Naive thymus-derived CD4-positive, alpha-beta T cell (primary cell): ENCODE results near the gene WFDC12. TPM values are rescaled to one million over a fixed set of nuclear protein-coding genes. Genes with fewer than 3 reads are reported as not detected.

Experiments
- ATAC-seq: fragments of 150-1000 bp; cut with Tn5 transposase; 2 replicates; pipeline ENCODE4 v1.10.0; 2021; ENCODE audit warnings: mild to moderate bottlenecking, moderate library complexity
- CTCF ChIA-PET: fragments of 350-600 bp; sonication (Branson Sonifier 250); formaldehyde crosslinking; loops from one replicate; lab custom pipeline; 2021; ENCODE audit warnings: antibody characterized with exemption; lab: Charles Lee
- POLR2A ChIA-PET: fragments of 350-600 bp; sonication (Branson Sonifier 250); formaldehyde crosslinking; loops from one replicate; lab custom pipeline; 2021; ENCODE audit warnings: antibody characterized with exemption, inconsistent platforms; lab: Charles Lee
- DNase-seq, 9 donors: peaks; one replicate each; pipeline versions ENCODE4 v3.0.0 to v3.0.0-alpha.2; 2020 to 2022; ENCODE audit warnings: mixed read lengths in 1 of 9
- H3K27ac ChIP-seq: one replicate; pipeline ENCODE4 v1.7.0; 2013; ENCODE audit warnings: mild to moderate bottlenecking, low read depth, low read length, moderate library complexity
- H3K27me3 ChIP-seq, 2 donors: one replicate each; pipeline ENCODE4 v1.7.0; 2013; ENCODE audit warnings: low read length in 2 of 2, mild to moderate bottlenecking in 2 of 2, moderate library complexity in 2 of 2; ENCODE audit not compliant: control insufficient read depth in 2 of 2, insufficient read depth in 2 of 2
- H3K36me3 ChIP-seq, 3 experiments: 1 replicate in 2 of 3; 2 replicates in 1 of 3; pipeline ENCODE4 v1.7.0; 2013; ENCODE audit warnings: low read length in 3 of 3, mild to moderate bottlenecking in 3 of 3, moderate library complexity in 1 of 3; ENCODE audit not compliant: insufficient read depth in 3 of 3, control insufficient read depth in 2 of 3
- H3K4me1 ChIP-seq, 2 donors: one replicate each; pipeline ENCODE4 v1.7.0; 2013; ENCODE audit warnings: low read length in 2 of 2, mild to moderate bottlenecking in 2 of 2, moderate library complexity in 1 of 2; ENCODE audit not compliant: control insufficient read depth in 2 of 2, insufficient read depth in 2 of 2
- H3K4me3 ChIP-seq: 2 replicates; pipeline ENCODE4 v1.7.0; 2013; ENCODE audit warnings: mild to moderate bottlenecking, low read length
- H3K9me3 ChIP-seq, 3 experiments: 1 replicate in 2 of 3; 2 replicates in 1 of 3; pipeline ENCODE4 v1.7.0; 2013; ENCODE audit warnings: low read length in 3 of 3; ENCODE audit not compliant: control insufficient read depth in 2 of 3
- H3K27ac Mint-ChIP-seq, 9 donors: one replicate each; pipeline ENCODE4 v1.8.0; 2020 to 2022; ENCODE audit warnings: mixed read lengths in 9 of 9, mild to moderate bottlenecking in 8 of 9, moderate library complexity in 5 of 9, inconsistent platforms in 2 of 9
- H3K27me3 Mint-ChIP-seq, 5 donors: one replicate each; pipeline ENCODE4 v1.8.0; 2021 to 2022; ENCODE audit warnings: mixed read lengths in 5 of 5, mild to moderate bottlenecking in 1 of 5
- H3K36me3 Mint-ChIP-seq, 5 donors: one replicate each; pipeline ENCODE4 v1.8.0; 2020 to 2022; ENCODE audit warnings: mixed read lengths in 5 of 5, mild to moderate bottlenecking in 3 of 5, inconsistent platforms in 1 of 5
- H3K4me1 Mint-ChIP-seq, 7 donors: one replicate each; pipeline ENCODE4 v1.8.0; 2020 to 2022; ENCODE audit warnings: mixed read lengths in 7 of 7, mild to moderate bottlenecking in 3 of 7, inconsistent platforms in 1 of 7
- H3K4me3 Mint-ChIP-seq, 10 donors: one replicate each; pipeline ENCODE4 v1.8.0; 2020 to 2022; ENCODE audit warnings: mild to moderate bottlenecking in 10 of 10, mixed read lengths in 10 of 10, moderate library complexity in 6 of 10, inconsistent platforms in 2 of 10
- H3K9me3 Mint-ChIP-seq, 11 donors: one replicate each; pipeline ENCODE4 v1.8.0; 2020 to 2022; ENCODE audit warnings: mixed read lengths in 11 of 11, mild to moderate bottlenecking in 4 of 11, inconsistent platforms in 1 of 11, moderate library complexity in 1 of 11
- intact Hi-C, 2 donors: fragments of 100-400 bp; cut with micrococcal nuclease; formaldehyde crosslinking; loops; one replicate each; pipeline ENCODE4 v1.15.1; 2023
- polyA plus RNA-seq, 2 donors: library from polyadenylated mRNA; unstranded; fragments of 300-500 nt; fragmentation: Illumina TruSeq; gene quantifications; one replicate each; pipeline ENCODE4 v1.2.3, GENCODE V29; 2021
- total RNA-seq, 6 experiments: library from RNA in 5 of 6; stranded (reverse) in 5 of 6; gene quantifications; 1 replicate in 5 of 6; 2 replicates in 1 of 6; pipeline ENCODE4 v1.2.3 and lab custom pipeline; 2021 to 2026

Gene WFDC12
- total and polyA plus RNA-seq, 7 experiments from 2014 or later = not detected

- POLR2A ChIA-PET = no interaction called here
These were observed 31.4 kb downstream of the WFDC12 start for GRCh38 chr20:45092898-45093297.

GRCh38 chr20:45091366-45091765 lies 32.9 kb downstream of the WFDC12 start:
- H3K4me3 ChIP-seq = no peak overlapping the region
- Mint-ChIP-seq H3K9me3 (peaks cover 0 to 4% (median 0%) of the 10 kb centered on the region in 11 donors), H3K27ac (peak overlapping the region in 5 of 9 donors; percentile 0 to 84 (median 21)), H3K27me3 (peaks cover 0 to 3% (median 0%) of the 10 kb centered on the region in 5 donors), H3K4me1 (peaks cover 2 to 14% (median 5%) of the 10 kb centered on the region in 7 donors), H3K4me3 (no peak overlapping the region), H3K36me3 (peaks cover 3 to 26% (median 4%) of the 10 kb centered on the region in 5 donors)
- H3K36me3 ChIP-seq = peaks cover 0 to 14% (median 12%) of the 10 kb centered on the region in 3 experiments
- ChIA-PET CTCF (interaction anchor here (0.7 kb wide), 1 partner anchor 149 kb away, joined by 7 read pairs; no protein-coding TSS in a partner anchor), POLR2A (no interaction called here)
- H3K9me3 ChIP-seq = no peaks in the 10 kb centered on the region
- H3K27ac ChIP-seq = no peak overlapping the region
- H3K27me3 ChIP-seq = peaks cover 0 to 4% of the 10 kb centered on the region in 2 donors
- no peak for DNase-seq
- peaks cover 0 to 8% of the 10 kb centered on the region in 2 donors for H3K4me1 ChIP-seq
- ATAC-seq = no peak
- intact Hi-C loops = no loop called here

More at GRCh38 chr20:45092898-45093297, 31.4 kb downstream of the WFDC12 start:
- intact Hi-C loops = no loop called here
- peaks cover 0 to 11% (median 0%) of the 10 kb centered on the region in 5 donors for H3K36me3 Mint-ChIP-seq
- H3K27ac Mint-ChIP-seq = peak overlapping the region in 2 of 9 donors; percentile 11 to 55
- Histone ChIP-seq H3K27me3 (peaks cover 0 to 15% of the 10 kb centered on the region in 2 donors), H3K9me3 (no peaks in the 10 kb centered on the region), H3K27ac (no peak overlapping the region), H3K4me1 (peaks cover 0 to 8% of the 10 kb centered on the region in 2 donors), H3K36me3 (peaks cover 0 to 11% (median 5%) of the 10 kb centered on the region in 3 experiments), H3K4me3 (no peak overlapping the region)
- peaks cover 11 to 16% (median 12%) of the 10 kb centered on the region in 5 donors for H3K27me3 Mint-ChIP-seq
- ATAC-seq = no peak
- H3K4me1 Mint-ChIP-seq = peaks cover 5 to 18% (median 7%) of the 10 kb centered on the region in 7 donors
- H3K4me3 Mint-ChIP-seq = no peak overlapping the region
- H3K9me3 Mint-ChIP-seq = peaks cover 0 to 7% (median 0%) of the 10 kb centered on the region in 11 donors
- DNase-seq = no peak
- CTCF ChIA-PET = interaction anchor here (0.6 to 0.7 kb wide), 2 partner anchors 11 to 444 kb away, joined by 3 to 5 read pairs; no protein-coding TSS in a partner anchor

GRCh38 chr20:45090481-45090880 lies 33.8 kb downstream of the WFDC12 start:
- H3K4me1 Mint-ChIP-seq = peaks cover 0 to 12% (median 4%) of the 10 kb centered on the region in 7 donors
- CTCF ChIA-PET = interaction anchor here (0.7 to 1.3 kb wide), 2 partner anchors 11 to 148 kb away, joined by 3 to 7 read pairs; no protein-coding TSS in a partner anchor
- Histone ChIP-seq H3K36me3 (peaks cover 0 to 22% (median 12%) of the 10 kb centered on the region in 3 experiments), H3K4me3 (no peak overlapping the region), H3K9me3 (no peaks in the 10 kb centered on the region), H3K27me3 (no peaks in the 10 kb centered on the region), H3K4me1 (no peaks in the 10 kb centered on the region), H3K27ac (no peak overlapping the region)
- H3K27ac Mint-ChIP-seq = peak overlapping the region in 3 of 9 donors; percentile 0 to 72 (median 52)
- DNase-seq = no peak
- POLR2A ChIA-PET = interaction anchor here (0.6 kb wide), 1 partner anchor 787 kb away, joined by 3 read pairs; no protein-coding TSS in a partner anchor
- H3K9me3 Mint-ChIP-seq = peaks cover 0 to 4% (median 0%) of the 10 kb centered on the region in 11 donors
- intact Hi-C loops = no loop called here
- H3K4me3 Mint-ChIP-seq = no peak overlapping the region
- H3K36me3 Mint-ChIP-seq = peaks cover 4 to 35% (median 11%) of the 10 kb centered on the region in 5 donors
- H3K27me3 Mint-ChIP-seq = no peaks in the 10 kb centered on the region
- no peak for ATAC-seq

GRCh38 chr20:45088247-45088646 lies 36.0 kb downstream of the WFDC12 start:
- no peak for DNase-seq
- Mint-ChIP-seq H3K27ac (peak overlapping the region in 3 of 9 donors; percentile 3 to 35 (median 26)), H3K36me3 (peaks cover 4 to 52% (median 25%) of the 10 kb centered on the region in 5 donors), H3K4me3 (no peak overlapping the region), H3K4me1 (peaks cover 0 to 15% (median 6%) of the 10 kb centered on the region in 7 donors), H3K27me3 (no peaks in the 10 kb centered on the region), H3K9me3 (peaks cover 0 to 6% (median 0%) of the 10 kb centered on the region in 11 donors)
- intact Hi-C loops = no loop called here
- ChIA-PET CTCF (no interaction called here), POLR2A (no interaction called here)
- Histone ChIP-seq H3K27me3 (no peaks in the 10 kb centered on the region), H3K36me3 (peaks cover 0 to 25% (median 12%) of the 10 kb centered on the region in 3 experiments), H3K4me1 (no peaks in the 10 kb centered on the region), H3K27ac (no peak overlapping the region), H3K4me3 (no peak overlapping the region), H3K9me3 (no peaks in the 10 kb centered on the region)
- no peak for ATAC-seq

GRCh38 chr20:45087814-45088213 lies 36.5 kb downstream of the WFDC12 start:
- Mint-ChIP-seq H3K27me3 (no peaks in the 10 kb centered on the region), H3K27ac (peak overlapping the region in 6 of 9 donors; percentile 3 to 56 (median 30)), H3K4me3 (no peak overlapping the region), H3K9me3 (peaks cover 0 to 10% (median 1%) of the 10 kb centered on the region in 11 donors), H3K4me1 (peaks cover under 1 to 17% (median 6%) of the 10 kb centered on the region in 7 donors), H3K36me3 (peaks cover 7 to 56% (median 29%) of the 10 kb centered on the region in 5 donors)
- Histone ChIP-seq H3K27ac (no peak overlapping the region), H3K36me3 (peaks cover 0 to 29% (median 15%) of the 10 kb centered on the region in 3 experiments), H3K27me3 (no peaks in the 10 kb centered on the region), H3K9me3 (peaks cover 0 to 3% (median 3%) of the 10 kb centered on the region in 3 experiments), H3K4me3 (no peak overlapping the region), H3K4me1 (no peaks in the 10 kb centered on the region)
- POLR2A ChIA-PET = no interaction called here
- ATAC-seq = no peak
- intact Hi-C loops = no loop called here
- DNase-seq = no peak
- CTCF ChIA-PET = no interaction called here

GRCh38 chr20:45087097-45087790 lies 37.0 kb downstream of the WFDC12 start:
- Histone ChIP-seq H3K4me1 (no peaks in the 10 kb centered on the region), H3K36me3 (peaks cover 0 to 35% (median 20%) of the 10 kb centered on the region in 3 experiments), H3K9me3 (peaks cover 0 to 9% (median 8%) of the 10 kb centered on the region in 3 experiments), H3K27ac (no peak overlapping the region), H3K4me3 (no peak overlapping the region), H3K27me3 (no peaks in the 10 kb centered on the region)
- no peak for DNase-seq
- ChIA-PET POLR2A (no interaction called here), CTCF (interaction anchor here (0.6 to 0.7 kb wide), 2 partner anchors 43 to 72 kb away, joined by 3 to 4 read pairs; no protein-coding TSS in a partner anchor)
- intact Hi-C loops = no loop called here
- ATAC-seq = peak; percentile 31
- H3K27ac Mint-ChIP-seq = peak overlapping the region in 7 of 9 donors; percentile 3 to 56 (median 39)
- no peaks in the 10 kb centered on the region for H3K27me3 Mint-ChIP-seq
- peaks cover 3 to 19% (median 6%) of the 10 kb centered on the region in 7 donors for H3K4me1 Mint-ChIP-seq
- H3K9me3 Mint-ChIP-seq = peaks cover 0 to 16% (median 3%) of the 10 kb centered on the region in 11 donors
- H3K4me3 Mint-ChIP-seq = no peak overlapping the region
- H3K36me3 Mint-ChIP-seq = peaks cover 12 to 62% (median 35%) of the 10 kb centered on the region in 5 donors
